HL-60/S4 treated with phorbol 12-myristate 13-acetate at 8.2 ng/mL for 4 days and 3 days (cell line): ENCODE measurements around the gene FNIP1.
"Not testable (repeated sequence)": the region's sequence is repeated elsewhere in the genome, so short reads cannot be mapped to it uniquely, and the experiment has no call there.

Experiments used
- in situ Hi-C: fragments of 300-500 bp; cut with MboI; formaldehyde crosslinking; loops from 2 replicates; pipeline ENCODE4 v1.15.0; 2022; ENCODE audit warnings: low sequenced_read_pairs

Gene FNIP1

DNA sequence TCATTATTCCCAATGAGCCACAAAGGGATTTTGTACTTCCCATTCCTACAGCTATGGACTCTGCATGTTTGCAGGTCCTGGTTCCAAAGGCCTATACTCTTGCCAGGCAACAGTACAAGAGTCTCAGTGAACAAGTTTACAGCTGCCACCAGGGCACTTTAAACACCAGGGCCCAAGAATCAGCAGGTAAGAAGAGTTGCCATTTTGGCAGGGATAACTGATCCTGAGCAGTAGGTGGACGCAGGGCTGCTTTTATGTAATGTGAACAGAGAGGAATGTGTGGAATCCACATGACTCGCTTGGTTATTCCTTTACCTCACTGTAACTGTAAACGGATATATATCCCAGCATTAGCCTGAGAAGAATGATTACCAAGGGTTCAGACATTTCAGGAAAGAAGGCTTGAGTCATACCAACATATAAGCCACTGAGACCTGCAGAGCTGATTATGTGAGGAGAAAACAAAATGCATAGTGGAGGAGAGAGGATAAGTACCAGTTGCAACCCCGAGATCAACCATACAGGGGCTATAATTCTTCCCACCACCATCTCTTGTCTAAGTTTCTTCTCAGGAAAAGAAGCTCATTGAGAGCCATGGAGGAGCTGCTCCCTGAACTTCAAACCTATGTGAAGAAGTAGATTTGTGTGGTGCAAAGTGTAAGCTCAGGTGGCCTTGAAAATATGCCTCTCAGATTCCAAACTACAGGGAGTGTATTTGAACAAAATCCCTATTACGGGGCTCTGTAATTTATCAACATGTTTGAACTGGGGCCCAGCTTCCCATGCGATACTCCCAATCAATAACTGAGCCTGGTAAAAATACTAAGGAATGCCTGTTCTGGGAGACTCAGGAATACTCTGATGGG, 186.4 kb downstream of the FNIP1 start:
- in situ Hi-C loops: no loop called here

GRCh38 chr5:131609774-131610173, 187.0 kb downstream of the FNIP1 start:
- in situ Hi-C loops: no loop called here

DNA sequence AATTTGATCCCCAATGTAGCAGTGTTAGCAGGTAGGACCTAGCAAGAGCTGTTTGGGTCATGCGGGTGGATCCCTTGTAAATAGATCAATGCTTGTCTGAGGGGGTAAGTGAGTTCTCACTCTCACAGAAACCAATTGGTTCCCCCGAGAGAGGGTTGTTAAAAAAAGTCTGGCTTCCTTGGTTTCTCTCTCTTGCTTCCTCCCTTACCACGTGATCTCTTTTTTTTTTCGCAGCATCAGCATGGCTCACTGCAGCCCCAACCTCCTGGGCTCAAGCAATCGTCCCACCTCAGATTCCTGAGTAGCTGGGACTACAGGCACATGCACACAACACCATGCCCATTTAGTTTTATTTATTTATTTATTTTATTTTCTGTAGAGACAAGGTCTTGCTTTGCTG, 188.2 kb downstream of the FNIP1 start:
- in situ Hi-C loops: no loop called here

GRCh38 chr5:131607903-131608540, 188.8 kb downstream of the FNIP1 start:
- in situ Hi-C loops: no loop called here

DNA sequence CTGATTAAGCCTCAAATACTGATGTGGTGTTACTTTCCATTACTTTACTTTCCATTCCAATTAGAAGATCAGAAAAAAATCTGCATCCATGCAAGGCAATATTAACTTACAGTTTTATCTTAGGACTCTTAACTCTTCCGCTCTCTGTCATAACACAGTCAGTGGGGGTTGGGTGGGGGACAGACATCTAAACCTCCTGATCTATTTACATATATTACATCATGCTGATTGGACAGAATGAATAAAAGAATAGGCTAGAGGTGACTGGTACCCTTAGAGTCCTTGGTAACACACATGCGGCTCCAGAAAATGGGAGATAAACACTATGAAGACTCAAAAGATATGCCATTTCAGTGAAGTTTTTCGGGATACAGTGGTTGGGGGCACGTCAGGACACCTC, 189.4 kb downstream of the FNIP1 start:
- in situ Hi-C loops: no loop called here

GRCh38 chr5:131605086-131605485, 191.7 kb downstream of the FNIP1 start:
- in situ Hi-C loops: no loop called here

GRCh38 chr5:131595088-131596033, 201.5 kb downstream of the FNIP1 start:
- in situ Hi-C loops: no loop called here

DNA sequence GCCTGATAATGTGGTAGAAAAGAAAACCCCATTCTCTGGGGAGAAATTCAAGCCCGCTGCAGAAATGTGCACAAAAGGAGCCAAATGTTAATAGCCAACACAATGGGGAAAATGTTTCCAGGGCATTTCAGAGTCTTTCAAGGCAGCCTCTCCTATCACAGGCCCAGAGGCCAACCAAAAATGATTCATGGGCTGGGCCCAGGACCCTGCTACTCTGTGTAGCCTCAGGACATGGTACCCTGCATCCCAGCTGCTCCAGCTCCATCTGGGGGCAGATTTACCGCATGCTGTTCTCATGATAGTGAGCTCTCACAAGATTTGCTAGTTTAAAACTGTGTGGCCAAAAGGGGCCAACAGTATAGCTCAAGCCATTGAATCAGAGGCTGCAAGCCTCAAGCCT, 202.9 kb downstream of the FNIP1 start:
- in situ Hi-C loops: no loop called here

DNA sequence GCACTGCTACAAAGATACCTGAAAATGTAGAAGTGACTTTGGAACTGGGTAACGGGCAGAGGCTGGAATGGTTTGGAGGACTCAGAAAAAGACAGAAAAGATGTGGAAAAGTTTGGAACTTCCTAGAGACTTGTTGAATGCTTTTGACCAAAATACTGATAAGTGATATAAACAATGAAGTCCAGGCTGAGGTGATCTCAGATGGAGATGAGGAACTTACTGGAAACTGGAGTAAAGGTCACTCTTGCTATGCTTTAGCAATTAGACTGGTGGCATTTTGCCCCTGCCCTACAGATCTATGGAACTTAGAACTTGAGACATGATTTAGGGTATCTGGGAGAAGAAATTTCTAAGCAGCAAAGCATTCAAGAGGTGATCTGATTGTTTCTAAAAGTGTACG, 203.4 kb downstream of the FNIP1 start:
- in situ Hi-C loops: not testable (repeated sequence)
